SK-N-SH treated with all-trans-retinoic acid at 6 μM for 48 hours (cell line): ENCODE results near the gene SYP.

Source experiments
- ATAC-seq: fragments of 200-7000 bp; cut with Tn5 transposase; 3 replicates; pipeline ENCODE4 v1.9.1; 2020; ENCODE audit warnings: mild to moderate bottlenecking, moderate library complexity
- BACH2 ChIP-seq: fragments of 250-450 bp; sonication (Bioruptor Pico); IDR thresholded peaks from 2 replicates; pipeline ENCODE4 v1.9.0; 2021; ENCODE audit warnings: mild to moderate bottlenecking, borderline replicate concordance
- CREB5 ChIP-seq: fragments of 250-450 bp; sonication (Bioruptor Pico); IDR thresholded peaks from 2 replicates; pipeline ENCODE4 v1.5.1; 2020; ENCODE audit warnings: low read depth, mild to moderate bottlenecking, moderate library complexity
- CSDC2 ChIP-seq: fragments of 250-450 bp; sonication (Bioruptor Pico); IDR thresholded peaks from 2 replicates; pipeline ENCODE4 v1.5.0; 2020; ENCODE audit warnings: mild to moderate bottlenecking, moderate library complexity
- CSRNP3 ChIP-seq: fragments of 250-450 bp; sonication (Bioruptor Pico); IDR thresholded peaks from 2 replicates; pipeline ENCODE4 v1.5.1; 2021; ENCODE audit warnings: mild to moderate bottlenecking, moderate library complexity
- GLIS3 ChIP-seq: fragments of 250-450 bp; sonication (Bioruptor Pico); IDR thresholded peaks from 2 replicates; pipeline ENCODE4 v1.5.0; 2020; ENCODE audit warnings: mild to moderate bottlenecking, moderate library complexity
- ISL1 ChIP-seq: fragments of 250-450 bp; sonication (Bioruptor Pico); IDR thresholded peaks from 2 replicates; pipeline ENCODE4 v2.1.2; 2022; ENCODE audit warnings: mild to moderate bottlenecking, moderate library complexity
- OSR1 ChIP-seq: fragments of 250-450 bp; sonication (Bioruptor Pico); IDR thresholded peaks from 2 replicates; pipeline ENCODE4 v1.8.0; 2022; ENCODE audit warnings: moderate library complexity, mild to moderate bottlenecking, inconsistent platforms
- PATZ1 ChIP-seq: fragments of 250-450 bp; sonication (Bioruptor Pico); IDR thresholded peaks from 2 replicates; pipeline ENCODE4 v1.8.0; 2020; ENCODE audit warnings: mild to moderate bottlenecking, moderate library complexity, borderline replicate concordance
- POU6F1 ChIP-seq: fragments of 250-450 bp; sonication (Bioruptor Pico); IDR thresholded peaks from 2 replicates; pipeline ENCODE4 v1.8.0; 2021; ENCODE audit warnings: low read depth, mild to moderate bottlenecking, moderate library complexity, borderline replicate concordance
- PPARA ChIP-seq: fragments of 250-450 bp; sonication (Bioruptor Pico); IDR thresholded peaks from 2 replicates; pipeline ENCODE4 v1.5.0; 2020; ENCODE audit warnings: mild to moderate bottlenecking, borderline replicate concordance
- RARB ChIP-seq: fragments of 250-450 bp; sonication (Bioruptor Pico); IDR thresholded peaks from 2 replicates; pipeline ENCODE4 v1.8.0; 2021; ENCODE audit warnings: mild to moderate bottlenecking, moderate library complexity
- SNAI2 ChIP-seq: fragments of 250-450 bp; sonication (Bioruptor Pico); IDR thresholded peaks from 2 replicates; pipeline ENCODE4 v1.5.0; 2020; ENCODE audit warnings: mild to moderate bottlenecking, moderate library complexity
- TCF4 ChIP-seq: fragments of 250-450 bp; sonication (Bioruptor Pico); IDR thresholded peaks from 2 replicates; pipeline ENCODE4 v1.8.0; 2021; ENCODE audit warnings: mild to moderate bottlenecking, moderate library complexity, borderline replicate concordance
- TSHZ2 ChIP-seq: fragments of 250-450 bp; sonication (Bioruptor Pico); IDR thresholded peaks from 2 replicates; pipeline ENCODE4 v1.5.0; 2020; ENCODE audit warnings: mild to moderate bottlenecking, moderate library complexity
- ZC3H10 ChIP-seq: fragments of 250-450 bp; sonication (Bioruptor Pico); IDR thresholded peaks from 2 replicates; pipeline ENCODE4 v1.5.1; 2021; ENCODE audit warnings: mild to moderate bottlenecking, moderate library complexity
- ZFP3 ChIP-seq: fragments of 250-450 bp; sonication (Bioruptor Pico); IDR thresholded peaks from 2 replicates; pipeline ENCODE4 v1.5.0; 2020; ENCODE audit warnings: mild to moderate bottlenecking, moderate library complexity
- ZFP30 ChIP-seq: fragments of 450-650 bp; formaldehyde crosslinking; IDR thresholded peaks from 2 replicates; pipeline ENCODE4 v1.5.0; 2022; ENCODE audit warnings: mild to moderate bottlenecking, moderate library complexity
- ZNF565 ChIP-seq: fragments of 450-650 bp; formaldehyde crosslinking; conservative IDR thresholded peaks from 2 replicates; pipeline ENCODE4 v1.5.0; 2020; ENCODE audit warnings: low read depth, mild to moderate bottlenecking, moderate library complexity
- ZNF70 ChIP-seq: fragments of 450-650 bp; formaldehyde crosslinking; IDR thresholded peaks from 2 replicates; pipeline ENCODE4 v1.5.0; 2020; ENCODE audit warnings: mild to moderate bottlenecking, moderate library complexity
- ZNF8 ChIP-seq: fragments of 450-650 bp; formaldehyde crosslinking; IDR thresholded peaks from 2 replicates; pipeline ENCODE4 v1.5.0; 2020; ENCODE audit warnings: mild to moderate bottlenecking, moderate library complexity

Gene SYP

GRCh38 chrX:49203536-49203935, 3.5 kb upstream of the SYP start:
- no peak for ATAC-seq
- TF ChIP-seq POU6F1 (no peak), CSDC2 (CRISPR knock-in tag) (no peak), ZNF8 (CRISPR knock-in tag) (no peak), ZC3H10 (no peak), ISL1 (no peak), SNAI2 (CRISPR knock-in tag) (no peak), PATZ1 (CRISPR knock-in tag) (no peak), TCF4 (no peak), CSRNP3 (CRISPR knock-in tag) (no peak), GLIS3 (CRISPR knock-in tag) (no peak), BACH2 (CRISPR knock-in tag) (no peak), ZNF70 (CRISPR knock-in tag) (no peak), ZFP3 (CRISPR knock-in tag) (no peak), TSHZ2 (CRISPR knock-in tag) (no peak), ZNF565 (CRISPR knock-in tag) (no peak)
- TF ChIP-seq, all 23 proteins: peak for 0

GRCh38 chrX:49202022-49202421, 2.0 kb upstream of the SYP start:
- no peak for ATAC-seq
- no peak for TF ChIP-seq CREB5 (CRISPR knock-in tag)
- no peak for TF ChIP-seq BACH2 (CRISPR knock-in tag)
- TF ChIP-seq OSR1 (CRISPR knock-in tag), result no peak
- TF ChIP-seq SNAI2 (CRISPR knock-in tag), result no peak
- TF ChIP-seq ZFP30 (CRISPR knock-in tag), result no peak
- no peak for TF ChIP-seq RARB (CRISPR knock-in tag)
- TF ChIP-seq ZNF565 (CRISPR knock-in tag), result no peak
- no peak for TF ChIP-seq PATZ1 (CRISPR knock-in tag)
- no peak for TF ChIP-seq ISL1
- no peak for TF ChIP-seq TCF4
- TF ChIP-seq CSRNP3 (CRISPR knock-in tag), result no peak
- no peak for TF ChIP-seq ZC3H10
- TF ChIP-seq ZNF70 (CRISPR knock-in tag), result no peak
- no peak for TF ChIP-seq PPARA (CRISPR knock-in tag)
- TF ChIP-seq TSHZ2 (CRISPR knock-in tag), result no peak
- TF ChIP-seq CSDC2 (CRISPR knock-in tag), result no peak
- TF ChIP-seq, all 23 proteins: peak for 0
